ENCODE data around the gene SLC24A3. TPM values are rescaled to one million over a fixed set of nuclear protein-coding genes. Genes with fewer than 3 reads are reported as not detected.
"Not testable (repeated sequence)": the region's sequence is repeated elsewhere in the genome, so short reads cannot be mapped to it uniquely, and the experiment has no call there.

SLC24A3 gene
- total RNA-seq, 2 experiments from 2014 or later, result not detected

DNA sequence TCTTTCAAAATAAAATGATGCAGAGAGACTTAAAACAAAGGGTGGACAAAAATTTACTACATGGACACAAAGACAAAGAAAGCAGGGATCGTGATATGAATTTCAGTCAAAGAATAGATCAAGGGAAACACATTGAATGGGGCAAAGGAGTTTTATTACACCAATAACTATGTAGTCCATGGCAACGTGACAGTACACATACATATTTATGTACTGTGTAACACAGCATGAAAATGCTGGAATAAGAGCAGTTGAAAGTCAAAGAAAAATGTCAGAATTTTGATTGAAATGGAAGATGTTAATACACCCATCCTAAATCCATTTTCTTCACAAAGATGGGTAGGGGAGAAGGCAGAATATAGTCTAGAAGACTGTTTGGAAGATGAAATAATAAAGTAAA is 536.2 kb downstream of the SLC24A3 start:
- Mint-ChIP-seq H3K9me3 (no peaks in the 10 kb centered on the region), H3K4me3 (no peak overlapping the region), H3K27ac (no peak overlapping the region), H3K4me1 (no peaks in the 10 kb centered on the region), H3K36me3 (ENCODE audit: low read depth) (no peaks in the 10 kb centered on the region), H3K27me3 (peaks cover 2% of the 10 kb centered on the region)
- ChIA-PET CTCF (no interaction called here), POLR2A (no interaction called here)
- DNase-seq, result no peak

DNA sequence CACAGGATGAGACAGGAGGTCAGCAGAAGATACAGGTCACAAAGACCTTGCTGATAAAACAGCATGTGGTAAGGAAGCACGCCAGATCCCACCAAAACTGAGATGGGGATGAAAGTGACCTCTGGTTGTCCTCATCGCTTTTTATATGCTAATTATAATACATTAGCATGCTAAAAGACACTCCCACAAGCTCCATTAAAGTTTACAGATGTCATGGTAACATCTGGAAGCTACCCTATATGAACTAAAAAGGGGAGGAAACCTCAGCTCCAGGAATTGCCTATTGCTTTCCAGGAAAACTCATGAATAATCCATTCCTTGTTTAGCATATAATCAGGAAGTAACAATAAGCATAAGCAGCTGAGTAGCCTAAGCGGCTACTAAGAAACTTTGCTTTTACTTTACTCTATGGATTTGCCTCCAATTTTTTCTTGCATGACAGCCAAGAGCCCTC is 537.2 kb downstream of the SLC24A3 start:
- Mint-ChIP-seq H3K27me3 (peaks cover 2% of the 10 kb centered on the region), H3K9me3 (no peaks in the 10 kb centered on the region), H3K27ac (no peak overlapping the region), H3K36me3 (ENCODE audit: low read depth) (no peaks in the 10 kb centered on the region), H3K4me3 (no peak overlapping the region), H3K4me1 (no peaks in the 10 kb centered on the region)
- CTCF ChIA-PET, result no interaction called here
- no peak for DNase-seq
- POLR2A ChIA-PET, result no interaction called here

DNA sequence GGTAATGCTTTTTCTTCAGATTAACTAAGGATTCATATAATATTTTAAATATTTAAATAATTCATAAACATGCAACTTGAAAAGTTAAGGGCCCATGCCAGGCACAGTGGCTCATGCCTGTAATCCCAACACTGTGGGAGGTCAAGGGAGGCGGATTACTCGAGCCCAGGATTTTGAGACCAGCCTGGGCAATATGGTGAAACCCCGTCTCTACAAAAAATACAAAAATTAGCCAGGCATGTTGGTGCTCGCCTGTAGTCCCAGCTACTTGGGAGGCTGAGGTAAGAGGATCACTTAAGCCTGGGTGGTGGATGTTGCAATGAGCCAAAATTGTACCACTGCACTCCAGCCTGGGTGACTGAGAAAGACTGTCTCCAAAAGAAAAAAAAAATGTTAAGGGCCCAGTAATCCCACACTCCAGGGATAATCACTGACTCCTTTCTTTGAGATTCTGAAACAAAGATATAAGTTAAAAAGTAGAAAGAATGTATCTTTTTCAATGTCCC is 537.7 kb downstream of the SLC24A3 start:
- Mint-ChIP-seq H3K27me3 (peaks cover 4% of the 10 kb centered on the region), H3K27ac (no peak overlapping the region), H3K36me3 (ENCODE audit: low read depth) (no peaks in the 10 kb centered on the region), H3K4me1 (no peaks in the 10 kb centered on the region), H3K4me3 (no peak overlapping the region), H3K9me3 (no peaks in the 10 kb centered on the region)
- ChIA-PET POLR2A (no interaction called here), CTCF (no interaction called here)
- no peak for DNase-seq

DNA sequence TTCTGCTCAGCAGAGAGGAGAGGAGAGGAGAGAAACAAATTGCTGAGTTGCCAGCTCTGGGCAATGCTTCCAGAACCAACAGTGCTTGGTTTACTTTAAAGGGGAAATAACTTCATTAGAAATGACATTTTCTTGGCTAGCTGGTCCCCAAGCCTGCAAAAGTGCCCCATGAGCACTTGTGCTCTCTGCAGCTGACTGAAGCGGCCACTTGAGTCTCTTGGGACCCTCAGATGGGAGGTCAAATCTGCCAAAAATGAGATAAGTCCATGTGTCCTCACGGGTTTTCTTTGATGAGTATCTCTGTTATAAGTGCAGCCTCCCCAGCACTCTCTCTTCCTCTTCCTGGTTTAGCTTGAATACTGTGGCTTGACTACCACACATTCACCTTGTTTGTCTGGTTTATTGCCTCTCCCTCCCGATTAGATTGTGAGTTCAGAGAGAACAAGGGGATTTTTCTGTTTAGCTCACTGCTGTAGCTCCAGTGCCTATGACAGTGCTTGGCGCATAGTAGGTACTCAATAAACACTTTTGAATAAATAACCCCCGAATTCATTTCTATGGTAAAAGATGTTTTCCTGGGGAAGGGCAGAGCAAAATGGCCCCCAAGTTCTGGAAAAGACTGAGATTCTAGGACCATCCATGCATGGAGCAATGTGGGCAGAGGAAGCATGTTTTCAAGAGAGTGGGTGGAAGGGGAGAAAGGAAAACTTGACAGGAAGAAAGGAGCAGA is 538.6 kb downstream of the SLC24A3 start:
- H3K27me3 Mint-ChIP-seq, result peaks cover 8% of the 10 kb centered on the region
- ChIA-PET CTCF (no interaction called here), POLR2A (no interaction called here)
- H3K4me3 Mint-ChIP-seq, result no peak overlapping the region
- no peaks in the 10 kb centered on the region for H3K36me3 Mint-ChIP-seq (ENCODE audit: low read depth)
- DNase-seq, result no peak
- no peak overlapping the region for H3K27ac Mint-ChIP-seq
- no peaks in the 10 kb centered on the region for H3K4me1 Mint-ChIP-seq
- H3K9me3 Mint-ChIP-seq, result no peaks in the 10 kb centered on the region

DNA sequence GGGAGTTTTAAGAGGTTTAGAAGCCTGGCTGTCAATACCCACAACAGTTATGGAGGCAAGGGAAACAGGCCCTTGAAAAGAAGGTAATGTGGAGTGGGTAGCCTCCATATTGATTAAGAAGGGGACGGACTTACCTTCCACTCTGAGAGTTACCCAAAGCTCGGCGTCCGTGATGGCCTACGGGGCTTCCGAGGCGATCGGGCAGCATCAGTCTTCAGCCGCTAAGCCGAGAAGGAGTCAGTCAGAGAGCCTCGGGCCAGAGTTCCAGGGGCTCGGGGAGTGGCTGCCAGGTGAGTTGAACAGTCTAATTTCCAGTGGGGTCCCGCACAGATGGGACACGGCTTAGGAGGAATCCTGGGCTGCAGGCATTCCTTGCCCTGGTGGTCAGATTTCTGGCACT is 541.8 kb downstream of the SLC24A3 start:
- DNase-seq; H3K36me3 Mint-ChIP-seq (ENCODE audit: low read depth); CTCF ChIA-PET; POLR2A ChIA-PET; H3K4me1 Mint-ChIP-seq; H3K4me3 Mint-ChIP-seq; H3K9me3 Mint-ChIP-seq; H3K27ac Mint-ChIP-seq: not testable (repeated sequence)
- H3K27me3 Mint-ChIP-seq, result peaks cover 29% of the 10 kb centered on the region

DNA sequence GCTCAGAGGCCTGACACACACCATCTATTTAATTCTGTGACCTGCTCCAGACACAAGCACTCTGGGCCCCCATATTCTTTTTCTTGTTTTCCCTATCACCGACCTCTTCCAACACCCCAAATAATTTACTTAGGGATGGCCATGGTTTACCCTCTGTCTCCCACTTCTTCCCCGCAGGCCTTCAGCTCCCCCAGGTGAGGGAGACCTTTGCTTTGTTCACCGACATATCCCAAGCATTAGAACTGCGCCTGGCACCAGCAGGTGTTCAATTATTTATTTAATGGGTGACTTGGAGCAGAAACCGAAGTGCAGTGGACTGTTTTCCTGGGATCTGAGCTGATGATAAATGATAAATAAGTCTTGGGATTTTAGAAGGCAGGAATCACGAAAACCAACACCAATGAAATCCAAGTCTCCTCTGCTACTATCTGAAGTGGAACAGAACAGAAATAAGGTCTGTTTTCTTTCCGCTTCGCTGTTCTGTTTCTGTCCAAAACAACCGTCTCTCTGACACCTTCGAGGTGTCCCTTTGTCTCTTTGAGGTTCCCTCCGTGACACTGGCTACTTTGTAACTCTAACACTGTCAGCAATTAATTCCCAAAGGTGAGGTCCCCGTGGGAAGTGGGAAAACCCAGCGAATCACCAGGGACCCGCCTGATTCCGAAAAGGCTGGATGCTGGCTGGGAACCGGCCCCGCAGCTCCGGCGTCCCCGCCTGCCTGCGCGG is 544.5 kb downstream of the SLC24A3 start:
- peaks cover 50% of the 10 kb centered on the region for H3K27me3 Mint-ChIP-seq
- no peak overlapping the region for H3K27ac Mint-ChIP-seq
- H3K36me3 Mint-ChIP-seq (ENCODE audit: low read depth), result no peaks in the 10 kb centered on the region
- ChIA-PET CTCF (no interaction called here), POLR2A (no interaction called here)
- peaks cover 6% of the 10 kb centered on the region for H3K4me1 Mint-ChIP-seq
- no peak for DNase-seq
- no peak overlapping the region for H3K4me3 Mint-ChIP-seq
- H3K9me3 Mint-ChIP-seq, result no peaks in the 10 kb centered on the region

DNA sequence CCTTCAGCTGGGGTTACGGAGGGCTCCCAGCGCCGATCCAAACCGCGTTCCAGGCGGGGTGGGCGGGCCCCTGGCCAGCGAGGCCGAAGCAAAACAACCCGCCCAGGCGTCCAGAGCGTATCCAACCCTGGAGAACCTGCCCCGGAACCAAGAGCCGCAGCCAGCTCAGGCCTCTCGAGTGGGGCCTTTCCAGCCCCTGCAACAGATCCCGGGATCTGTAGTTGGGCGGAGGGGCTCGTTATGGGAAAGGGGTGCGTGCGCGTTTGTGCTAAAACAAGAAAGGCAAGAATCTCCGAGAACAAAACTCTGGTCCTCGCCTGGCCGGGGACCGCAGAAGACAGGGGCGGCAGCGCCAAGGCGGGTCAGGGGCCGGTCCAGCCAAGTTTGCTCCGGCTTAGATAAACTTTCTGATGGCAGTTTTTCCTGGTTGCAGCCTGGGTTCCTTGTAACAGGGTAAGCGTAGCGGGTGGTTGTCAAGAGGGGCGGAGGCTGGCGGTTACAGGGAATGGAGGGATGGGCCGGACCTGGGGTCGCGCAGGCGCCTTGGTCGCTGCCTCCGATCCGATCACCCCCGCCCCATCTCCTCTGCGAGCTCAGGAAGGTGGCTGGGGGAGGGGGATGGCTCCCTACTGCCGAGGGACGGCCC is 545.2 kb downstream of the SLC24A3 start:
- H3K27ac Mint-ChIP-seq, result no peak overlapping the region

DNA sequence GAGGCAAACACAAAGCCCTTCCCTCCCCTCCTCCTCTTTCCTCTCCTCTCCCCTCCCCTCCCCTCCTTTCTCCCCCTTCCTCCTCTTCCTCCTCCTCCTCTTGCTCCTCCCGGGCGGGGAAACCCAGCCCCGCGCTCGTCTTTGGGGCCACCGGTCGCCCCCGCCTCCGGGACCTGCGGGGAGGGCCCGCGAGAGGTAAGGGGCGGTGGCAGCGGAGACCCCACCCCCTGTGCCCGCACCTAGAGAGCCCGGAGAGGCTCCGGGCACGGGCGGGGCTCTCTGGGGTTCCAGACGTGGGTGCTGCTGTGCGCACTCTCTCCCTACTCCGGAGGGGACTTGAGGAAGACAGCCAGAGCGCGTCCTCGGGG is 545.7 kb downstream of the SLC24A3 start, which contains the start of gene RIN2:
RIN2 (plus strand) TSS at position 126 of the 368 bp plus-strand sequence. CDS start 131,344 bp downstream, outside the sequence.
- Mint-ChIP-seq H3K27me3 (peaks cover 56% of the 10 kb centered on the region), H3K9me3 (no peaks in the 10 kb centered on the region), H3K4me1 (peaks cover 6% of the 10 kb centered on the region), H3K4me3 (no peak within 1 kb of the TSS), H3K27ac (no peak within 1 kb of the TSS), H3K36me3 (ENCODE audit: low read depth) (no peaks in the 10 kb centered on the region)
- no peak for DNase-seq
- POLR2A ChIA-PET, result no interaction called here
- CTCF ChIA-PET, result no interaction called here

More for the DNA sequence above, 545.2 kb downstream of the SLC24A3 start:
- no peak for DNase-seq
- ChIA-PET CTCF (no interaction called here), POLR2A (no interaction called here)
- Mint-ChIP-seq H3K9me3 (no peaks in the 10 kb centered on the region), H3K4me3 (no peak overlapping the region), H3K4me1 (peaks cover 6% of the 10 kb centered on the region), H3K27me3 (peaks cover 56% of the 10 kb centered on the region), H3K36me3 (ENCODE audit: low read depth) (no peaks in the 10 kb centered on the region)

DNA sequence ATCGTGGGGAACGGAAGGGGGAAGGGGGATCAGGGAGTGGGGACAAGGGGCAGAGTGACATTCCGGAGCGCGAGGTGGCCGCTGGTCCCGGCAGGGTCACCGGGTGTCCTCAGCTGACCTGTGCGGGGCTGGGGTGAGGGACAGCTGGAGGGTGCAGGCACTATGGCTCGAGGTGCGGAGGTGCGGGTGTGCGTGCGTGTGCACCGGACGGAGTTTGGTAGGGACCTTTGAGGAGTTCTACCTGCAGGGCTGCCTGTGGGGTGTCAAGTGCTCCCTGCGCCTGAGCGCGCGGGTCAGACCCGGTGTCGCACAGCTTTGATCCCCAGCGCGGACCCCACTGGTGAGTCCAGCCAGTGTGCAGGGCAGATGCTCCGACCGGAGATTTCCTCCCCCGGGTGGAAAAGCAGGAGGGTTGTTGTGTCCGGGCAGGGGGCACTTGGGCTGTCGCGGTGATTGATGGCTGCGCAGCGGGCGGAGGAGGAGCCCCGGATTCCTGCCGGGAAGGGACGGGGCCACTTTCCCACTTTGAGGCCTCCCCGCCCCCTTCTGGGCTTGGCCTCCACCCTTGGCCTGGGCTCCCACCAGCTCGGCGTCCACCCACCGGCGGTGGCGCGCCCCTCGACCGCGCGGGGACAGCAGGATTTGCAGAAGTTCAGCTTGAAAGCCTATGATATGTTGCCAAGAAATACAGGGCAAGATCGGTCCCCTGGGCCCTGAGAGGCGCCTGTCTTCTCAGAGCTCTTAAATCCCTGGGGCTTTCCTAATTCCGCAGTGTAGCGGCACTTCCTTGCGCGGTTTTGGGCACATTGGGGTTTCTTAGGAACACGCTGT is 546.3 kb downstream of the SLC24A3 start:
- Mint-ChIP-seq H3K4me1 (peaks cover 6% of the 10 kb centered on the region), H3K27ac (no peak overlapping the region), H3K4me3 (no peak overlapping the region), H3K9me3 (no peaks in the 10 kb centered on the region), H3K27me3 (peaks cover 56% of the 10 kb centered on the region), H3K36me3 (ENCODE audit: low read depth) (no peaks in the 10 kb centered on the region)
- ChIA-PET POLR2A (no interaction called here), CTCF (no interaction called here)
- no peak for DNase-seq

DNA sequence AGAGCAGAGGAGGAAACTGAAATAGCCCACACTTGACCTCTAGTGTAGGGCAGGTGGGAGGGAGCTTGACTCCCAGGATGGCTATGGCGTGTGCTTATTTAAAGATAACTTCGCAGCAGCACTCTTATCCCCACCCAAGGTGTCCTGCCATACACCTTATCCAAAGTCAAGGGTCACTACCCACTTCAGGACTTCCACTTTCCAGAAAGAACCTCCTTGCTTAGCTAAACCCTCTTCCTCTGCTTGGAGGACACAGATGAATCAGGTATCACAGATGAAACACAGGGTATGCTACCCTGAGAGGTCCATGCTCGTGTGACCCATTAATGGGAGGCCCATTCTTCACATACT is 547.9 kb downstream of the SLC24A3 start:
- H3K4me1 Mint-ChIP-seq, result peaks cover 6% of the 10 kb centered on the region
- no peak for DNase-seq
- POLR2A ChIA-PET, result no interaction called here
- no peaks in the 10 kb centered on the region for H3K9me3 Mint-ChIP-seq
- H3K27me3 Mint-ChIP-seq, result peaks cover 56% of the 10 kb centered on the region
- CTCF ChIA-PET, result no interaction called here
- H3K4me3 Mint-ChIP-seq, result no peak overlapping the region
- no peaks in the 10 kb centered on the region for H3K36me3 Mint-ChIP-seq (ENCODE audit: low read depth)
- no peak overlapping the region for H3K27ac Mint-ChIP-seq

DNA sequence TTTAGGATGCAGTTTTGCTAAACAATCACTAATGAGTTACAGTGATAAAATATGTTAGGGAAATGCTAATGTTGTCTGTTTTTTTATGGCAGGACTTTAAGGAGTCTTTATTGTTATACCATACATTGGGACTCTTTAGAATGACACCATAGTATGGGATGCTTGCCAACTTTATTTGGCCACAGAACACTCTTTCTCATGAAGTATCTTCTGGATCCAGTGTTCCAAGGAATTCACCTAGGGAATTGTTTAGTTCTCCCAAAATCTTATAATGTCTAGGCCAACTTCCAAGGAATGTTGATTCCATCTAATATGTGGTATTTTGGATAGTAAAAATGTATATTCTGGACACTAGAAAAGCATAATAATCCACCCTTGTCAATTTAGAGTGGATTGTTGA is 548.9 kb downstream of the SLC24A3 start:
- H3K4me3 Mint-ChIP-seq, result no peak overlapping the region
- POLR2A ChIA-PET, result no interaction called here
- H3K27ac Mint-ChIP-seq, result no peak overlapping the region
- no peaks in the 10 kb centered on the region for H3K9me3 Mint-ChIP-seq
- peaks cover 50% of the 10 kb centered on the region for H3K27me3 Mint-ChIP-seq
- CTCF ChIA-PET, result interaction anchor here (1.3 kb wide), 1 partner anchor 51 kb away, joined by 4 read pairs; no protein-coding TSS in a partner anchor
- peaks cover 6% of the 10 kb centered on the region for H3K4me1 Mint-ChIP-seq
- DNase-seq, result no peak
- no peaks in the 10 kb centered on the region for H3K36me3 Mint-ChIP-seq (ENCODE audit: low read depth)

DNA sequence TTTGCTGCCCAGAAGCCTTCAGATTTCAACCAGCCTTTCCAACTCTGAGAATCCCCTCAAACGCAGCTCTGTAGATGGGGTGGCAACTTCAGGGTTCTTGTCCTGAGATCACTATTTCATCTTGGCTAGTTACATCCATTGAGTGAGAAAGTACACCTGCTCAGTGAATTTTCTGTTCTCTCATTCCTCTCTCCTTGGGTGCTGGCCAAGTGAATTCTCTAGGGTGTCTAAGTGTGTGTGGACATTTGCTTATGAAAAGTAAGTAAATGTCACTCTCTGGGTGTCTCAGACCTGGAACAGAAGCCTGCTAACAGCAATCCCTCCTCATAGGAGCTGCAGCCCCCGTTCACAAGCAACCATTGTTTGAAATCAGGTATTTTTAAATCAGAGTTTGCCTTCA is 549.4 kb downstream of the SLC24A3 start:
- ChIA-PET POLR2A (no interaction called here), CTCF (interaction anchor here (1.3 kb wide), 1 partner anchor 50 kb away, joined by 4 read pairs; no protein-coding TSS in a partner anchor)
- Mint-ChIP-seq H3K4me3 (no peak overlapping the region), H3K27ac (no peak overlapping the region), H3K4me1 (peaks cover 6% of the 10 kb centered on the region), H3K27me3 (peaks cover 45% of the 10 kb centered on the region), H3K36me3 (ENCODE audit: low read depth) (no peaks in the 10 kb centered on the region), H3K9me3 (no peaks in the 10 kb centered on the region)
- no peak for DNase-seq

DNA sequence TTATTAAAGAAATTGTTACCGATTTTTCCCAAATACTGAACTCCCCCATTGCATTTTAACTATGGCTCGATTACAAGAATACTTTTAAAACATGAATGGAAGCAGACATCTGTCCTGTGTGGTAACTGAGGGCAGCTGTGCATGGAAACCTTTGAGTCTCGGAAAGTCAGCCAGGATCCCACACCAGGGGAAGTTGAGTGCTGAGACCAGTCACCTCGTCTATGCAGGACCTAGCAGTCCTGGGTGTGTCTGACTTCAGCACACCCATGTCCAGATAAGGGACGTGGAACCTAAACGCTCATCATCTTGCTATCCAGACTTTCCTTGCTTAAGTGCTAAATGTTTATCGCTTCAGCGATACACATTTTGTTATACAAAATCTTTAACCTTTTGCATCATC is 551.8 kb downstream of the SLC24A3 start:
- Mint-ChIP-seq H3K27me3 (peaks cover 31% of the 10 kb centered on the region), H3K36me3 (ENCODE audit: low read depth) (no peaks in the 10 kb centered on the region), H3K4me3 (no peak overlapping the region), H3K4me1 (no peaks in the 10 kb centered on the region), H3K9me3 (no peaks in the 10 kb centered on the region), H3K27ac (no peak overlapping the region)
- CTCF ChIA-PET, result no interaction called here
- POLR2A ChIA-PET, result interaction anchor here (0.8 kb wide), 1 partner anchor 12 kb away, joined by 4 read pairs; no protein-coding TSS in a partner anchor
- DNase-seq, result no peak

Measured in activated CD4-positive, alpha-beta T cell treated with anti-CD3 and anti-CD28 coated beads, Interleukin-2, amount 10 ng/mL, durations not matched to agents 7 days and 5 days (primary cell).